ENCODE data around the gene RALB.

DNA sequence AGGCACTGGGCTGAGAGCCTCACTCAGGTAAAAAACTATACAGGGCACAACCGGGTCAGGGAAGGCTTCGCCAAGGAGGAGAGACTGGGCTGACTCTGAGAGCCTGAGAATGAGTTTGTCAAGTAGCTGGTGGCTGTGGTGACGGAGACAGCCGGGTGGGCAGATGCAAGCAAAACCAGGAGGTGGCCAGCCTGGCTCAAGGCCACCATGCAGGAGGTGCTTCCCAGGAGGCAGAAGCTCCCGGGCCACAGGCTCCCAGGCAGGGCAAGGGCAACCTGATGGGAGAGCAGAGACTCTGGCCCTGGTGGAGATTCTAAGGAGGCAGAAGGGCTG, 90.4 kb downstream of the RALB start:
- TF ChIP-seq TAF1 (IDR thresholded peaks at IDR 0.05; ENCODE audit: low read depth, low read length) (no peak), SIN3A (conservative IDR thresholded peaks at IDR 0.05 in 1 of 2, IDR thresholded peaks at IDR 0.05 in 1 of 2; ENCODE audit: low read depth in 1 of 2, low read length in 2 of 2) (no peak), TBP (IDR thresholded peaks at IDR 0.05; ENCODE audit: low read depth, low read length) (no peak), RAD21 (IDR thresholded peaks at IDR 0.05 in 1 of 2, conservative IDR thresholded peaks at IDR 0.05 in 1 of 2; ENCODE audit: low read depth in 2 of 2, low read length in 2 of 2) (no peak), RFX5 (IDR thresholded peaks at IDR 0.05; ENCODE audit: borderline replicate concordance, low read depth, low read length) (no peak)
- TF ChIP-seq, protein P1, sequence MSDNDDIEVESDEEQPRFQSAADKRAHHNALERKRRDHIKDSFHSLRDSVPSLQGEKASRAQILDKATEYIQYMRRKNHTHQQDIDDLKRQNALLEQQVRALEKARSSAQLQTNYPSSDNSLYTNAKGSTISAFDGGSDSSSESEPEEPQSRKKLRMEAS (IDR thresholded peaks at IDR 0.05): no peak
- TF ChIP-seq, protein P2, sequence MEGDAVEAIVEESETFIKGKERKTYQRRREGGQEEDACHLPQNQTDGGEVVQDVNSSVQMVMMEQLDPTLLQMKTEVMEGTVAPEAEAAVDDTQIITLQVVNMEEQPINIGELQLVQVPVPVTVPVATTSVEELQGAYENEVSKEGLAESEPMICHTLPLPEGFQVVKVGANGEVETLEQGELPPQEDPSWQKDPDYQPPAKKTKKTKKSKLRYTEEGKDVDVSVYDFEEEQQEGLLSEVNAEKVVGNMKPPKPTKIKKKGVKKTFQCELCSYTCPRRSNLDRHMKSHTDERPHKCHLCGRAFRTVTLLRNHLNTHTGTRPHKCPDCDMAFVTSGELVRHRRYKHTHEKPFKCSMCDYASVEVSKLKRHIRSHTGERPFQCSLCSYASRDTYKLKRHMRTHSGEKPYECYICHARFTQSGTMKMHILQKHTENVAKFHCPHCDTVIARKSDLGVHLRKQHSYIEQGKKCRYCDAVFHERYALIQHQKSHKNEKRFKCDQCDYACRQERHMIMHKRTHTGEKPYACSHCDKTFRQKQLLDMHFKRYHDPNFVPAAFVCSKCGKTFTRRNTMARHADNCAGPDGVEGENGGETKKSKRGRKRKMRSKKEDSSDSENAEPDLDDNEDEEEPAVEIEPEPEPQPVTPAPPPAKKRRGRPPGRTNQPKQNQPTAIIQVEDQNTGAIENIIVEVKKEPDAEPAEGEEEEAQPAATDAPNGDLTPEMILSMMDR (IDR thresholded peaks at IDR 0.05; ENCODE audit: control extremely low read depth in 1 of 3, insufficient read depth in 1 of 3, low read depth in 1 of 3, low read length in 3 of 3): no peak
